Activated CD8-positive, alpha-beta T cell treated with anti-CD3 and anti-CD28 coated beads for 36 hours (primary cell): ENCODE data around the gene SASS6. TPM values are rescaled to one million over a fixed set of nuclear protein-coding genes. Genes with fewer than 3 reads are reported as not detected.

Experiments used
- ATAC-seq: fragments of 200-7000 bp; cut with Tn5 transposase; one replicate; pipeline ENCODE4 v1.10.0; 2021; ENCODE audit warnings: mild to moderate bottlenecking, moderate library complexity
- CTCF ChIA-PET: fragments of 350-600 bp; sonication (Branson Sonifier 250); formaldehyde crosslinking; loops from one replicate; lab custom pipeline; 2021; ENCODE audit warnings: antibody characterized with exemption; lab: Charles Lee
- POLR2A ChIA-PET: fragments of 350-600 bp; sonication (Branson Sonifier 250); formaldehyde crosslinking; loops from one replicate; lab custom pipeline; 2021; ENCODE audit warnings: antibody characterized with exemption; lab: Charles Lee
- DNase-seq: peaks from one replicate; pipeline ENCODE4 v3.0.0-alpha.2; 2020
- H3K27ac Mint-ChIP-seq: one replicate; pipeline ENCODE4 v1.8.0; 2021; ENCODE audit warnings: mild to moderate bottlenecking, mixed read lengths
- H3K27me3 Mint-ChIP-seq: one replicate; pipeline ENCODE4 v1.8.0; 2021; ENCODE audit warnings: mixed read lengths
- H3K36me3 Mint-ChIP-seq: one replicate; pipeline ENCODE4 v1.8.0; 2021; ENCODE audit warnings: low read depth, mixed read lengths
- H3K4me1 Mint-ChIP-seq: one replicate; pipeline ENCODE4 v1.8.0; 2021; ENCODE audit warnings: low read depth, mixed read lengths
- H3K4me3 Mint-ChIP-seq: one replicate; pipeline ENCODE4 v1.8.0; 2021; ENCODE audit warnings: mild to moderate bottlenecking, moderate library complexity, mixed read lengths
- H3K9me3 Mint-ChIP-seq: one replicate; pipeline ENCODE4 v1.8.0; 2021; ENCODE audit warnings: mixed read lengths
- CTCF ChIP-seq: fragments of 200-600 bp; IDR thresholded peaks from one replicate; pipeline ENCODE4 v1.8.0; 2022; ENCODE audit warnings: antibody characterized with exemption, mild to moderate bottlenecking
- intact Hi-C: fragments of 100-400 bp; cut with micrococcal nuclease; formaldehyde crosslinking; loops from one replicate; pipeline ENCODE4 v1.10.0; 2022
- total RNA-seq, 2 experiments: library from RNA; stranded (reverse); gene quantifications; one replicate each; pipeline ENCODE4 v1.2.3, GENCODE V29; 2021

SASS6 gene
- total RNA-seq, 2 experiments from 2014 or later = 12.9 to 13.6 TPM

GRCh38 chr1:100077531-100077930, 55.2 kb downstream of the SASS6 start:
- ATAC-seq = no peak
- Mint-ChIP-seq H3K36me3 (peaks cover 40% of the 10 kb centered on the region), H3K27me3 (no peaks in the 10 kb centered on the region), H3K9me3 (no peaks in the 10 kb centered on the region), H3K27ac (peak overlapping the region; percentile 28), H3K4me1 (peaks cover 11% of the 10 kb centered on the region), H3K4me3 (no peak overlapping the region)
- TF ChIP-seq CTCF = no peak
- no peak for DNase-seq
- POLR2A ChIA-PET = no interaction called here
- CTCF ChIA-PET = no interaction called here
- intact Hi-C loops = no loop called here

- ChIA-PET CTCF (interaction anchor here (1.1 kb wide), 1 partner anchor 8 kb away, joined by 3 read pairs; no protein-coding TSS in a partner anchor), POLR2A (interaction anchor here (1.2 kb wide), 1 partner anchor 37 kb away, joined by 4 read pairs; no protein-coding TSS in a partner anchor)
- TF ChIP-seq CTCF = no peak
- ATAC-seq (peak; percentile 45), DNase-seq (no peak)
- H3K9me3 Mint-ChIP-seq = no peaks in the 10 kb centered on the region
- H3K4me3 Mint-ChIP-seq = no peak overlapping the region
- H3K4me1 Mint-ChIP-seq = peaks cover 11% of the 10 kb centered on the region
- H3K27ac Mint-ChIP-seq = peak overlapping the region; percentile 26
- intact Hi-C loops = no loop called here
- no peaks in the 10 kb centered on the region for H3K27me3 Mint-ChIP-seq
- H3K36me3 Mint-ChIP-seq = peaks cover 44% of the 10 kb centered on the region
These were observed 56.0 kb downstream of the SASS6 start for GRCh38 chr1:100076744-100077143.

GRCh38 chr1:100076319-100076718, 56.4 kb downstream of the SASS6 start:
- peaks cover 13% of the 10 kb centered on the region for H3K4me1 Mint-ChIP-seq
- ChIA-PET CTCF (interaction anchor here (1.1 kb wide), 1 partner anchor 9 kb away, joined by 3 read pairs; no protein-coding TSS in a partner anchor), POLR2A (interaction anchor here (1.2 to 1.7 kb wide), 2 partner anchors 37 to 38 kb away, joined by 4 read pairs; a partner anchor contains a TSS)
- no peak overlapping the region for H3K4me3 Mint-ChIP-seq
- H3K27ac Mint-ChIP-seq = peak overlapping the region; percentile 8
- intact Hi-C loops = no loop called here
- no peaks in the 10 kb centered on the region for H3K27me3 Mint-ChIP-seq
- DNase-seq (no peak), ATAC-seq (no peak)
- H3K9me3 Mint-ChIP-seq = no peaks in the 10 kb centered on the region
- no peak for TF ChIP-seq CTCF
- peaks cover 45% of the 10 kb centered on the region for H3K36me3 Mint-ChIP-seq

GRCh38 chr1:100075773-100076172, 57.0 kb downstream of the SASS6 start:
- Mint-ChIP-seq H3K27me3 (no peaks in the 10 kb centered on the region), H3K4me3 (no peak overlapping the region), H3K27ac (peak overlapping the region; percentile 62), H3K36me3 (peaks cover 48% of the 10 kb centered on the region), H3K4me1 (peaks cover 14% of the 10 kb centered on the region), H3K9me3 (no peaks in the 10 kb centered on the region)
- no peak for DNase-seq
- intact Hi-C loops = no loop called here
- POLR2A ChIA-PET = interaction anchor here (1.2 to 1.7 kb wide), 2 partner anchors 36 to 38 kb away, joined by 4 read pairs; a partner anchor contains a TSS
- TF ChIP-seq CTCF = no peak
- no peak for ATAC-seq
- CTCF ChIA-PET = interaction anchor here (0.6 to 1.1 kb wide), 2 partner anchors 9 to 392 kb away, joined by 3 read pairs; no protein-coding TSS in a partner anchor

- intact Hi-C loops = no loop called here
- Mint-ChIP-seq H3K9me3 (no peaks in the 10 kb centered on the region), H3K4me3 (no peak overlapping the region), H3K4me1 (peaks cover 21% of the 10 kb centered on the region), H3K27ac (no peak overlapping the region), H3K27me3 (no peaks in the 10 kb centered on the region), H3K36me3 (peaks cover 57% of the 10 kb centered on the region)
- ChIA-PET CTCF (interaction anchor here (0.6 to 1.2 kb wide), 2 partner anchors 8 to 393 kb away, joined by 3 read pairs; no protein-coding TSS in a partner anchor), POLR2A (interaction anchor here (1.3 to 1.7 kb wide), 2 partner anchors 18 to 37 kb away, joined by 3 to 4 read pairs; a partner anchor contains a TSS)
- TF ChIP-seq CTCF = no peak
- ATAC-seq = no peak
- no peak for DNase-seq
These were observed 57.9 kb downstream of the SASS6 start for GRCh38 chr1:100074604-100075395.
